ENCODE measurements around the gene C8B.

The C8B gene

DNA sequence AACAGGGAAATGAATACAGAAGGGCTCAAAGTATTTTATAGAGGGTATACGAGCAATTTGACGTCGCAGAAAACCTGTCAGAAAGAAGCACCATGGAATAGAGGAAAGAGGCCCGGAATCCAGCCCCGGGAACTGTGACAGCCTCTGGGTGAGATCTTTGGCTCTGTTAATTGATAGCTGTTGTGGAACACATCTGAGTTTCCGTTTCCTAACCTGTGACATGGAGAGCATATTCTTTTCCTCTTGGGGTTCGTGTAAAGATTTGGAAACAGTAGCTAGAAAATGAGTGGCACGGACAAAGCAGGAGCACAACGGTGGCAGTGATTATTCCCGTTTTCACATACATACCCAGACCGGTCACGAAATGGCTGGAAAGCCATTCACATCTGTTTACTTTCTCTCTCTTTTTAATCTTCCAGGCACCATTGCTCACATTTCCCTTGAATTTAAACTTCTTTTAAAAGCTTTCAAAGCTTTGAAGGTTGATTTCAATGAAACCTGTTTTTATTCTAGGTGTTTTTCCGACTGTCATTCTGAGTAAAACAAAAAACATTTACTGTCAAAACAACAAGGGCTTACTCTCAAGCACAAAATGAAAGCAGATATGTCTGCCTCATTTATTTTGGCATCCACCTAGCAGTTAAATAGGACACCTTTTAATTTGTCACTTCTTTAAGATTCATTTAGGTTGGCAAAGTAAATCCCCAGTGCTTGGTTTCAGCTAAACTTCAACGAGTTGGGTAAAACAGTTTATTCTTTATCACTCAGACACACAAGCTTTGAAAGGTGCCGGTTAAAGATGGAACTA is 26.7 kb upstream of the C8B start:
- Histone ChIP-seq H3K27ac (ENCODE audit: low read depth, low read length) (no peak overlapping the region), H3K9ac (ENCODE audit: low read length in 5 of 5) (no peak overlapping the region), H3K36me3 (ENCODE audit: control insufficient read depth in 5 of 5, insufficient read depth in 5 of 5, low read length in 5 of 5) (no peaks in the 10 kb centered on the region), H3K27me3 (ENCODE audit: control insufficient read depth in 5 of 5, insufficient read depth in 4 of 5, low read length in 5 of 5) (no peaks in the 10 kb centered on the region), H3K4me3 (ENCODE audit: low read depth in 1 of 5, low read length in 5 of 5) (no peak overlapping the region), H3K4me1 (ENCODE audit: control insufficient read depth in 5 of 5, insufficient read depth in 5 of 5, low read length in 5 of 5) (no peaks in the 10 kb centered on the region), H3K9me3 (ENCODE audit: control insufficient read depth in 5 of 5, low read length in 5 of 5) (no peaks in the 10 kb centered on the region)

GRCh38 chr1:56991576-56991975 is 25.8 kb upstream of the C8B start:
- no peaks in the 10 kb centered on the region for H3K27me3 ChIP-seq (ENCODE audit: control insufficient read depth in 5 of 5, insufficient read depth in 4 of 5, low read length in 5 of 5)
- no peak overlapping the region for H3K9ac ChIP-seq (ENCODE audit: low read length in 5 of 5)
- no peaks in the 10 kb centered on the region for H3K4me1 ChIP-seq (ENCODE audit: control insufficient read depth in 5 of 5, insufficient read depth in 5 of 5, low read length in 5 of 5)
- H3K27ac ChIP-seq (ENCODE audit: low read depth, low read length): no peak overlapping the region
- no peaks in the 10 kb centered on the region for H3K36me3 ChIP-seq (ENCODE audit: control insufficient read depth in 5 of 5, insufficient read depth in 5 of 5, low read length in 5 of 5)
- H3K9me3 ChIP-seq (ENCODE audit: control insufficient read depth in 5 of 5, low read length in 5 of 5): no peaks in the 10 kb centered on the region
- no peak overlapping the region for H3K4me3 ChIP-seq (ENCODE audit: low read depth in 1 of 5, low read length in 5 of 5)

DNA sequence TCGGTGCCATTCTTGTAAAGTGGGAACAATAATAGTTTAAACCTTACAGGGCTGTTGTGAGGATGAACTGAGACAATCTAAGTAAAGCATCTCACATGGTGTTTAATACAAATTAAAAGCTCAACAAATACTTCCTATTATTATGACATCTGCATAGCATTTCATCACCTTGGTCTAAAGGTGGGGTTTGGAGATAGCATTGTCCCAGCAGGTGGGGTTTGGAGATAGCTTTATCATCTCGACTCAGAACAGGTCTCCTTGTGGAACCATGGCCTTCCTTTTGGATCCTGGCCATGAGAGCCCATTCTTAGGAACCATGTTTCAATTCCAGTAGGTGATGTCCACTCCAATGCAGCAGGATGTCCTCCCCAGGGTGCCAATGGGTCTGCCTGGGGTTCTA is 20.6 kb upstream of the C8B start:
- Histone ChIP-seq H3K9me3 (ENCODE audit: control insufficient read depth in 5 of 5, low read length in 5 of 5) (no peaks in the 10 kb centered on the region), H3K27me3 (ENCODE audit: control insufficient read depth in 5 of 5, insufficient read depth in 4 of 5, low read length in 5 of 5) (no peaks in the 10 kb centered on the region), H3K27ac (ENCODE audit: low read depth, low read length) (no peak overlapping the region), H3K36me3 (ENCODE audit: control insufficient read depth in 5 of 5, insufficient read depth in 5 of 5, low read length in 5 of 5) (no peaks in the 10 kb centered on the region), H3K4me3 (ENCODE audit: low read depth in 1 of 5, low read length in 5 of 5) (no peak overlapping the region), H3K9ac (ENCODE audit: low read length in 5 of 5) (no peak overlapping the region), H3K4me1 (ENCODE audit: control insufficient read depth in 5 of 5, insufficient read depth in 5 of 5, low read length in 5 of 5) (no peaks in the 10 kb centered on the region)

- Histone ChIP-seq H3K36me3 (ENCODE audit: control insufficient read depth in 5 of 5, insufficient read depth in 5 of 5, low read length in 5 of 5) (no peaks in the 10 kb centered on the region), H3K9ac (ENCODE audit: low read length in 5 of 5) (no peak overlapping the region), H3K9me3 (ENCODE audit: control insufficient read depth in 5 of 5, low read length in 5 of 5) (no peaks in the 10 kb centered on the region)
Measured at GRCh38 chr1:56985857-56986256, 20.0 kb upstream of the C8B start.

GRCh38 chr1:56983484-56983883 is 17.7 kb upstream of the C8B start:
- Histone ChIP-seq H3K9me3 (ENCODE audit: control insufficient read depth in 5 of 5, low read length in 5 of 5) (no peaks in the 10 kb centered on the region), H3K27ac (ENCODE audit: low read depth, low read length) (no peak overlapping the region), H3K27me3 (ENCODE audit: control insufficient read depth in 5 of 5, insufficient read depth in 4 of 5, low read length in 5 of 5) (peaks cover 0 to 2% (median 0%) of the 10 kb centered on the region in 5 donors), H3K4me3 (ENCODE audit: low read depth in 1 of 5, low read length in 5 of 5) (no peak overlapping the region), H3K36me3 (ENCODE audit: control insufficient read depth in 5 of 5, insufficient read depth in 5 of 5, low read length in 5 of 5) (no peaks in the 10 kb centered on the region), H3K9ac (ENCODE audit: low read length in 5 of 5) (no peak overlapping the region), H3K4me1 (ENCODE audit: control insufficient read depth in 5 of 5, insufficient read depth in 5 of 5, low read length in 5 of 5) (no peaks in the 10 kb centered on the region)

More at GRCh38 chr1:56985857-56986256, 20.0 kb upstream of the C8B start:
- Histone ChIP-seq H3K27ac (ENCODE audit: low read depth, low read length) (no peak overlapping the region), H3K27me3 (ENCODE audit: control insufficient read depth in 5 of 5, insufficient read depth in 4 of 5, low read length in 5 of 5) (no peaks in the 10 kb centered on the region), H3K4me3 (ENCODE audit: low read depth in 1 of 5, low read length in 5 of 5) (no peak overlapping the region), H3K4me1 (ENCODE audit: control insufficient read depth in 5 of 5, insufficient read depth in 5 of 5, low read length in 5 of 5) (no peaks in the 10 kb centered on the region)

- Histone ChIP-seq H3K9ac (ENCODE audit: low read length in 5 of 5) (no peak overlapping the region), H3K4me3 (ENCODE audit: low read depth in 1 of 5, low read length in 5 of 5) (no peak overlapping the region), H3K36me3 (ENCODE audit: control insufficient read depth in 5 of 5, insufficient read depth in 5 of 5, low read length in 5 of 5) (no peaks in the 10 kb centered on the region), H3K9me3 (ENCODE audit: control insufficient read depth in 5 of 5, low read length in 5 of 5) (no peaks in the 10 kb centered on the region), H3K27ac (ENCODE audit: low read depth, low read length) (no peak overlapping the region), H3K27me3 (ENCODE audit: control insufficient read depth in 5 of 5, insufficient read depth in 4 of 5, low read length in 5 of 5) (peaks cover 0 to 2% (median 0%) of the 10 kb centered on the region in 5 donors), H3K4me1 (ENCODE audit: control insufficient read depth in 5 of 5, insufficient read depth in 5 of 5, low read length in 5 of 5) (no peaks in the 10 kb centered on the region)
Measured at GRCh38 chr1:56979986-56980755, 14.4 kb upstream of the C8B start.

- Histone ChIP-seq H3K9ac (ENCODE audit: low read length in 5 of 5) (no peak overlapping the region), H3K4me1 (ENCODE audit: control insufficient read depth in 5 of 5, insufficient read depth in 5 of 5, low read length in 5 of 5) (no peaks in the 10 kb centered on the region), H3K27ac (ENCODE audit: low read depth, low read length) (no peak overlapping the region), H3K27me3 (ENCODE audit: control insufficient read depth in 5 of 5, insufficient read depth in 4 of 5, low read length in 5 of 5) (peaks cover 0 to 2% (median 0%) of the 10 kb centered on the region in 5 donors), H3K9me3 (ENCODE audit: control insufficient read depth in 5 of 5, low read length in 5 of 5) (no peaks in the 10 kb centered on the region), H3K36me3 (ENCODE audit: control insufficient read depth in 5 of 5, insufficient read depth in 5 of 5, low read length in 5 of 5) (no peaks in the 10 kb centered on the region), H3K4me3 (ENCODE audit: low read depth in 1 of 5, low read length in 5 of 5) (no peak overlapping the region)
Measured at GRCh38 chr1:56978819-56979218, 13.0 kb upstream of the C8B start.

- H3K36me3 ChIP-seq (ENCODE audit: control insufficient read depth in 5 of 5, insufficient read depth in 5 of 5, low read length in 5 of 5): no peaks in the 10 kb centered on the region
- H3K9me3 ChIP-seq (ENCODE audit: control insufficient read depth in 5 of 5, low read length in 5 of 5): no peaks in the 10 kb centered on the region
- no peak overlapping the region for H3K9ac ChIP-seq (ENCODE audit: low read length in 5 of 5)
- peaks cover 0 to 2% (median 0%) of the 10 kb centered on the region in 5 donors for H3K27me3 ChIP-seq (ENCODE audit: control insufficient read depth in 5 of 5, insufficient read depth in 4 of 5, low read length in 5 of 5)
- no peak overlapping the region for H3K4me3 ChIP-seq (ENCODE audit: low read depth in 1 of 5, low read length in 5 of 5)
- H3K27ac ChIP-seq (ENCODE audit: low read depth, low read length): no peak overlapping the region
- no peaks in the 10 kb centered on the region for H3K4me1 ChIP-seq (ENCODE audit: control insufficient read depth in 5 of 5, insufficient read depth in 5 of 5, low read length in 5 of 5)
Measured at GRCh38 chr1:56977910-56978309, 12.1 kb upstream of the C8B start.

- H3K27me3 ChIP-seq (ENCODE audit: control insufficient read depth in 5 of 5, insufficient read depth in 4 of 5, low read length in 5 of 5): peaks cover 0 to 2% (median 0%) of the 10 kb centered on the region in 5 donors
Measured at GRCh38 chr1:56975446-56975845, 9.6 kb upstream of the C8B start.

More at GRCh38 chr1:56975446-56975845, 9.6 kb upstream of the C8B start:
- no peak overlapping the region for H3K4me3 ChIP-seq (ENCODE audit: low read depth in 1 of 5, low read length in 5 of 5)
- H3K27ac ChIP-seq (ENCODE audit: low read depth, low read length): no peak overlapping the region
- no peaks in the 10 kb centered on the region for H3K4me1 ChIP-seq (ENCODE audit: control insufficient read depth in 5 of 5, insufficient read depth in 5 of 5, low read length in 5 of 5)
- H3K36me3 ChIP-seq (ENCODE audit: control insufficient read depth in 5 of 5, insufficient read depth in 5 of 5, low read length in 5 of 5): no peaks in the 10 kb centered on the region
- no peaks in the 10 kb centered on the region for H3K9me3 ChIP-seq (ENCODE audit: control insufficient read depth in 5 of 5, low read length in 5 of 5)
- H3K9ac ChIP-seq (ENCODE audit: low read length in 5 of 5): no peak overlapping the region
